ENCODE measurements around the gene POF1B.

POF1B gene

GRCh38 chrX:85379174-85379907, at the start of gene POF1B:
Gene POF1B, minus strand, starts transcription at chrX:85379665. Its CDS starts 211 bp downstream, at chrX:85379454.
- no peaks in the 10 kb centered on the region for H3K27me3 ChIP-seq (ENCODE audit: control insufficient read depth, insufficient read depth, low read length)
- H3K4me3 ChIP-seq (ENCODE audit: low read depth, low read length) = no peak within 1 kb of the TSS
- no peak within 1 kb of the TSS for H3K9ac ChIP-seq (ENCODE audit: low read depth, low read length)
- H3K36me3 ChIP-seq (ENCODE audit: control insufficient read depth, insufficient read depth, low read length) = no peaks in the 10 kb centered on the region
- H3K4me1 ChIP-seq (ENCODE audit: control insufficient read depth, insufficient read depth, low read length) = no peaks in the 10 kb centered on the region
- H3K9me3 ChIP-seq (ENCODE audit: control insufficient read depth, insufficient read depth, low read length) = no peaks in the 10 kb centered on the region

- Histone ChIP-seq H3K4me3 (ENCODE audit: low read depth, low read length) (no peak overlapping the region), H3K9ac (ENCODE audit: low read depth, low read length) (no peak overlapping the region), H3K27me3 (ENCODE audit: control insufficient read depth, insufficient read depth, low read length) (peaks cover 7% of the 10 kb centered on the region), H3K9me3 (ENCODE audit: control insufficient read depth, insufficient read depth, low read length) (no peaks in the 10 kb centered on the region), H3K36me3 (ENCODE audit: control insufficient read depth, insufficient read depth, low read length) (no peaks in the 10 kb centered on the region), H3K4me1 (ENCODE audit: control insufficient read depth, insufficient read depth, low read length) (no peaks in the 10 kb centered on the region)
Measured at GRCh38 chrX:85429066-85429465, 49.6 kb upstream of the POF1B start.

- Histone ChIP-seq H3K36me3 (ENCODE audit: control insufficient read depth, insufficient read depth, low read length) (no peaks in the 10 kb centered on the region), H3K9me3 (ENCODE audit: control insufficient read depth, insufficient read depth, low read length) (no peaks in the 10 kb centered on the region)
Measured at GRCh38 chrX:85419293-85419692, 39.8 kb upstream of the POF1B start.

GRCh38 chrX:85391878-85392238, 12.4 kb upstream of the POF1B start:
- peaks cover 4% of the 10 kb centered on the region for H3K9me3 ChIP-seq (ENCODE audit: control insufficient read depth, insufficient read depth, low read length)
- H3K27me3 ChIP-seq (ENCODE audit: control insufficient read depth, insufficient read depth, low read length) = no peaks in the 10 kb centered on the region
- H3K9ac ChIP-seq (ENCODE audit: low read depth, low read length) = no peak overlapping the region
- no peaks in the 10 kb centered on the region for H3K4me1 ChIP-seq (ENCODE audit: control insufficient read depth, insufficient read depth, low read length)
- H3K4me3 ChIP-seq (ENCODE audit: low read depth, low read length) = no peak overlapping the region
- no peaks in the 10 kb centered on the region for H3K36me3 ChIP-seq (ENCODE audit: control insufficient read depth, insufficient read depth, low read length)

More at GRCh38 chrX:85419293-85419692, 39.8 kb upstream of the POF1B start:
- no peak overlapping the region for H3K4me3 ChIP-seq (ENCODE audit: low read depth, low read length)
- H3K9ac ChIP-seq (ENCODE audit: low read depth, low read length) = no peak overlapping the region
- no peaks in the 10 kb centered on the region for H3K4me1 ChIP-seq (ENCODE audit: control insufficient read depth, insufficient read depth, low read length)
- H3K27me3 ChIP-seq (ENCODE audit: control insufficient read depth, insufficient read depth, low read length) = no peaks in the 10 kb centered on the region

GRCh38 chrX:85391185-85391877, 11.9 kb upstream of the POF1B start:
- Histone ChIP-seq H3K36me3 (ENCODE audit: control insufficient read depth, insufficient read depth, low read length) (no peaks in the 10 kb centered on the region), H3K4me3 (ENCODE audit: low read depth, low read length) (no peak overlapping the region), H3K27me3 (ENCODE audit: control insufficient read depth, insufficient read depth, low read length) (no peaks in the 10 kb centered on the region), H3K9ac (ENCODE audit: low read depth, low read length) (no peak overlapping the region), H3K4me1 (ENCODE audit: control insufficient read depth, insufficient read depth, low read length) (no peaks in the 10 kb centered on the region), H3K9me3 (ENCODE audit: control insufficient read depth, insufficient read depth, low read length) (peaks cover 4% of the 10 kb centered on the region)

GRCh38 chrX:85381602-85382001, 2.1 kb upstream of the POF1B start:
- H3K4me1 ChIP-seq (ENCODE audit: control insufficient read depth, insufficient read depth, low read length) = no peaks in the 10 kb centered on the region
- no peak overlapping the region for H3K4me3 ChIP-seq (ENCODE audit: low read depth, low read length)
- no peaks in the 10 kb centered on the region for H3K9me3 ChIP-seq (ENCODE audit: control insufficient read depth, insufficient read depth, low read length)
- no peak overlapping the region for H3K9ac ChIP-seq (ENCODE audit: low read depth, low read length)
- no peaks in the 10 kb centered on the region for H3K36me3 ChIP-seq (ENCODE audit: control insufficient read depth, insufficient read depth, low read length)
- H3K27me3 ChIP-seq (ENCODE audit: control insufficient read depth, insufficient read depth, low read length) = no peaks in the 10 kb centered on the region

GRCh38 chrX:85378461-85378860, 1.0 kb downstream of the POF1B start:
- H3K4me1 ChIP-seq (ENCODE audit: control insufficient read depth, insufficient read depth, low read length) = no peaks in the 10 kb centered on the region
- no peaks in the 10 kb centered on the region for H3K36me3 ChIP-seq (ENCODE audit: control insufficient read depth, insufficient read depth, low read length)
- no peaks in the 10 kb centered on the region for H3K27me3 ChIP-seq (ENCODE audit: control insufficient read depth, insufficient read depth, low read length)
- H3K9ac ChIP-seq (ENCODE audit: low read depth, low read length) = no peak overlapping the region
- no peaks in the 10 kb centered on the region for H3K9me3 ChIP-seq (ENCODE audit: control insufficient read depth, insufficient read depth, low read length)
- no peak overlapping the region for H3K4me3 ChIP-seq (ENCODE audit: low read depth, low read length)

GRCh38 chrX:85375333-85375738, 4.1 kb downstream of the POF1B start:
- Histone ChIP-seq H3K4me3 (ENCODE audit: low read depth, low read length) (no peak overlapping the region), H3K36me3 (ENCODE audit: control insufficient read depth, insufficient read depth, low read length) (no peaks in the 10 kb centered on the region), H3K4me1 (ENCODE audit: control insufficient read depth, insufficient read depth, low read length) (no peaks in the 10 kb centered on the region), H3K9ac (ENCODE audit: low read depth, low read length) (no peak overlapping the region), H3K27me3 (ENCODE audit: control insufficient read depth, insufficient read depth, low read length) (no peaks in the 10 kb centered on the region), H3K9me3 (ENCODE audit: control insufficient read depth, insufficient read depth, low read length) (no peaks in the 10 kb centered on the region)

- Histone ChIP-seq H3K4me3 (ENCODE audit: low read depth, low read length) (no peak overlapping the region), H3K9ac (ENCODE audit: low read depth, low read length) (no peak overlapping the region), H3K9me3 (ENCODE audit: control insufficient read depth, insufficient read depth, low read length) (no peaks in the 10 kb centered on the region), H3K36me3 (ENCODE audit: control insufficient read depth, insufficient read depth, low read length) (no peaks in the 10 kb centered on the region), H3K4me1 (ENCODE audit: control insufficient read depth, insufficient read depth, low read length) (no peaks in the 10 kb centered on the region), H3K27me3 (ENCODE audit: control insufficient read depth, insufficient read depth, low read length) (no peaks in the 10 kb centered on the region)
Measured at GRCh38 chrX:85365370-85365995, 14.0 kb downstream of the POF1B start.

- Histone ChIP-seq H3K4me1 (ENCODE audit: control insufficient read depth, insufficient read depth, low read length) (no peaks in the 10 kb centered on the region), H3K9ac (ENCODE audit: low read depth, low read length) (no peak overlapping the region), H3K9me3 (ENCODE audit: control insufficient read depth, insufficient read depth, low read length) (no peaks in the 10 kb centered on the region), H3K4me3 (ENCODE audit: low read depth, low read length) (no peak overlapping the region), H3K27me3 (ENCODE audit: control insufficient read depth, insufficient read depth, low read length) (no peaks in the 10 kb centered on the region), H3K36me3 (ENCODE audit: control insufficient read depth, insufficient read depth, low read length) (no peaks in the 10 kb centered on the region)
Measured at GRCh38 chrX:85359051-85359450, 20.4 kb downstream of the POF1B start.

- no peak overlapping the region for H3K4me3 ChIP-seq (ENCODE audit: low read depth, low read length)
- H3K36me3 ChIP-seq (ENCODE audit: control insufficient read depth, insufficient read depth, low read length) = no peaks in the 10 kb centered on the region
Measured at GRCh38 chrX:85345523-85345922, 33.9 kb downstream of the POF1B start.

GRCh38 chrX:85327060-85327333, 52.5 kb downstream of the POF1B start:
- Histone ChIP-seq H3K4me3 (ENCODE audit: low read depth, low read length) (no peak overlapping the region), H3K36me3 (ENCODE audit: control insufficient read depth, insufficient read depth, low read length) (no peaks in the 10 kb centered on the region), H3K9me3 (ENCODE audit: control insufficient read depth, insufficient read depth, low read length) (no peaks in the 10 kb centered on the region), H3K9ac (ENCODE audit: low read depth, low read length) (no peak overlapping the region), H3K27me3 (ENCODE audit: control insufficient read depth, insufficient read depth, low read length) (no peaks in the 10 kb centered on the region), H3K4me1 (ENCODE audit: control insufficient read depth, insufficient read depth, low read length) (no peaks in the 10 kb centered on the region)

More at GRCh38 chrX:85345523-85345922, 33.9 kb downstream of the POF1B start:
- H3K4me1 ChIP-seq (ENCODE audit: control insufficient read depth, insufficient read depth, low read length) = no peaks in the 10 kb centered on the region
- H3K9me3 ChIP-seq (ENCODE audit: control insufficient read depth, insufficient read depth, low read length) = no peaks in the 10 kb centered on the region
- H3K9ac ChIP-seq (ENCODE audit: low read depth, low read length) = no peak overlapping the region
- no peaks in the 10 kb centered on the region for H3K27me3 ChIP-seq (ENCODE audit: control insufficient read depth, insufficient read depth, low read length)
